ENCODE results near the gene CNTN3.

- TF ChIP-seq CTCF (IDR thresholded peaks at IDR 0.05; ENCODE audit: poor library complexity) (no peak), EZH2phosphoT487 (IDR thresholded peaks at IDR 0.05; ENCODE audit: low read depth, severe bottlenecking, unreplicated experiment) (no peak)
Observed at GRCh38 chr3:74571118-74571517, 43.3 kb downstream of the CNTN3 start.
